A673 (cell line): ENCODE data around the gene EFHC1.

Experiments used
- EZH2 ChIP-seq: fragments of 200-600 bp; sonication (generic); IDR thresholded peaks from 2 replicates; pipeline ENCODE4 v1.6.1; 2017; ENCODE audit warnings: borderline replicate concordance, low read depth, mild to moderate bottlenecking, mixed read lengths, antibody characterized with exemption, low read length; ENCODE audit not compliant: poor library complexity, severe bottlenecking
- TF ChIP-seq, protein P1 (sequence below): fragments of 300-800, 200-600 bp; sonication (generic); conservative IDR thresholded peaks from 2 replicates; pipeline ENCODE4 v1.5.1; 2017; ENCODE audit warnings: low read depth, mild to moderate bottlenecking, antibody characterized with exemption, low read length, moderate library complexity, mixed read lengths

GRCh38 chr6:52511163-52511562 is 91.0 kb downstream of the EFHC1 start:
- TF ChIP-seq, protein P1, sequence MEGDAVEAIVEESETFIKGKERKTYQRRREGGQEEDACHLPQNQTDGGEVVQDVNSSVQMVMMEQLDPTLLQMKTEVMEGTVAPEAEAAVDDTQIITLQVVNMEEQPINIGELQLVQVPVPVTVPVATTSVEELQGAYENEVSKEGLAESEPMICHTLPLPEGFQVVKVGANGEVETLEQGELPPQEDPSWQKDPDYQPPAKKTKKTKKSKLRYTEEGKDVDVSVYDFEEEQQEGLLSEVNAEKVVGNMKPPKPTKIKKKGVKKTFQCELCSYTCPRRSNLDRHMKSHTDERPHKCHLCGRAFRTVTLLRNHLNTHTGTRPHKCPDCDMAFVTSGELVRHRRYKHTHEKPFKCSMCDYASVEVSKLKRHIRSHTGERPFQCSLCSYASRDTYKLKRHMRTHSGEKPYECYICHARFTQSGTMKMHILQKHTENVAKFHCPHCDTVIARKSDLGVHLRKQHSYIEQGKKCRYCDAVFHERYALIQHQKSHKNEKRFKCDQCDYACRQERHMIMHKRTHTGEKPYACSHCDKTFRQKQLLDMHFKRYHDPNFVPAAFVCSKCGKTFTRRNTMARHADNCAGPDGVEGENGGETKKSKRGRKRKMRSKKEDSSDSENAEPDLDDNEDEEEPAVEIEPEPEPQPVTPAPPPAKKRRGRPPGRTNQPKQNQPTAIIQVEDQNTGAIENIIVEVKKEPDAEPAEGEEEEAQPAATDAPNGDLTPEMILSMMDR = no peak
- TF ChIP-seq EZH2 = no peak
